Thoracic aorta (tissue), 2 donors: ENCODE measurements around the gene FBN2. TPM values are rescaled to one million over a fixed set of nuclear protein-coding genes. Genes with fewer than 3 reads are reported as not detected.

ENCODE experiments used
- ATAC-seq: fragments of 150-250 bp; one replicate; pipeline ENCODE4 v1.8.0; 2017; ENCODE audit warnings: low read depth; ENCODE audit not compliant: insufficient number of reproducible peaks, low FRiP score
- DNase-seq: peaks from one replicate; pipeline ENCODE4 v3.0.0-alpha.2; 2020; ENCODE audit warnings: low spot score
- H3K27ac ChIP-seq, 2 donors: fragments of 200-600 bp; sonication (generic); 1 replicate in 1 of 2; 2 replicates in 1 of 2; pipeline ENCODE4 v1.5.1; 2016; ENCODE audit warnings: mild to moderate bottlenecking in 2 of 2, moderate library complexity in 2 of 2
- H3K27me3 ChIP-seq: fragments of 200-600 bp; sonication (generic); replicated peaks from 2 replicates; pipeline ENCODE4 v1.6.0; 2016; ENCODE audit warnings: mild to moderate bottlenecking; ENCODE audit not compliant: insufficient read depth
- H3K36me3 ChIP-seq: fragments of 200-600 bp; sonication (generic); one replicate; pipeline ENCODE4 v1.5.1; 2016
- H3K4me1 ChIP-seq, 2 donors: fragments of 200-600 bp; sonication (generic); 1 replicate in 1 of 2; 2 replicates in 1 of 2; pipeline versions ENCODE4 v1.5.1 to v1.6.0; 2016; ENCODE audit warnings: low read depth in 2 of 2, mild to moderate bottlenecking in 1 of 2; ENCODE audit not compliant: control insufficient read depth in 1 of 2
- H3K4me3 ChIP-seq: fragments of 200-600 bp; sonication (generic); 2 replicates; pipeline ENCODE4 v1.5.1; 2016; ENCODE audit warnings: mild to moderate bottlenecking
- H3K9me3 ChIP-seq: fragments of 200-600 bp; sonication (generic); 2 replicates; pipeline ENCODE4 v1.5.1; 2016
- total RNA-seq, 2 donors: library from RNA; depleted of rRNA; stranded (reverse); fragments of >200 nt; gene quantifications; one replicate each; pipeline versions ENCODE4 v1.1.0 to v1.2.3, GENCODE V29; 2016
- TF ChIP-seq, protein P1 (sequence below): fragments of 200-600 bp; sonication (generic); IDR thresholded peaks from one replicate; pipeline ENCODE4 v1.5.1; 2019; ENCODE audit warnings: antibody characterized with exemption

The FBN2 gene
- total RNA-seq, 2 donors from 2014 or later = 0.68 to 5.8 TPM

DNA sequence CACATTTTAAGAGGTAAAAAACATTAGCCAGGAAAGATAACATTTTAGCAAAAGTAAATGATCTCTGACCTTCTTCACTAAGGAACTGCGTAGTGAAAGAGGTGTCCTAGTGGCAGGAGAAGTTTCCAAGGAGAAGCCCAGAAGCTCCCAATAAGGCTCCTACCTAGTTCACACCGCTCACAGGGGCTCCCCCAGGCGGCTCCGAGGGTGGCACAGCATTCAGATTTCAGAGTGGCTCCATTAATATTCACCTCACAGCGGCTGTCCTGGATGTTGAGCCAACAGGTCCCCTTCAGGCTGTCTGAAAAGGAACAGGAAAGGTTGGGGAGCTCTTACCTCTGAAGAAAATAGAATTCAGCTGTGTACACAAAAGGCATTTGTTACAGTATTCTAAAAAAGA, 187.3 kb downstream of the FBN2 start:
- Histone ChIP-seq H3K36me3 (no peaks in the 10 kb centered on the region), H3K4me1 (no peaks in the 10 kb centered on the region), H3K9me3 (no peaks in the 10 kb centered on the region), H3K27me3 (no peaks in the 10 kb centered on the region), H3K4me3 (no peak overlapping the region), H3K27ac (no peak overlapping the region)
- ATAC-seq = no peak
- TF ChIP-seq, protein P1, sequence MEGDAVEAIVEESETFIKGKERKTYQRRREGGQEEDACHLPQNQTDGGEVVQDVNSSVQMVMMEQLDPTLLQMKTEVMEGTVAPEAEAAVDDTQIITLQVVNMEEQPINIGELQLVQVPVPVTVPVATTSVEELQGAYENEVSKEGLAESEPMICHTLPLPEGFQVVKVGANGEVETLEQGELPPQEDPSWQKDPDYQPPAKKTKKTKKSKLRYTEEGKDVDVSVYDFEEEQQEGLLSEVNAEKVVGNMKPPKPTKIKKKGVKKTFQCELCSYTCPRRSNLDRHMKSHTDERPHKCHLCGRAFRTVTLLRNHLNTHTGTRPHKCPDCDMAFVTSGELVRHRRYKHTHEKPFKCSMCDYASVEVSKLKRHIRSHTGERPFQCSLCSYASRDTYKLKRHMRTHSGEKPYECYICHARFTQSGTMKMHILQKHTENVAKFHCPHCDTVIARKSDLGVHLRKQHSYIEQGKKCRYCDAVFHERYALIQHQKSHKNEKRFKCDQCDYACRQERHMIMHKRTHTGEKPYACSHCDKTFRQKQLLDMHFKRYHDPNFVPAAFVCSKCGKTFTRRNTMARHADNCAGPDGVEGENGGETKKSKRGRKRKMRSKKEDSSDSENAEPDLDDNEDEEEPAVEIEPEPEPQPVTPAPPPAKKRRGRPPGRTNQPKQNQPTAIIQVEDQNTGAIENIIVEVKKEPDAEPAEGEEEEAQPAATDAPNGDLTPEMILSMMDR = no peak
- no peak for DNase-seq

DNA sequence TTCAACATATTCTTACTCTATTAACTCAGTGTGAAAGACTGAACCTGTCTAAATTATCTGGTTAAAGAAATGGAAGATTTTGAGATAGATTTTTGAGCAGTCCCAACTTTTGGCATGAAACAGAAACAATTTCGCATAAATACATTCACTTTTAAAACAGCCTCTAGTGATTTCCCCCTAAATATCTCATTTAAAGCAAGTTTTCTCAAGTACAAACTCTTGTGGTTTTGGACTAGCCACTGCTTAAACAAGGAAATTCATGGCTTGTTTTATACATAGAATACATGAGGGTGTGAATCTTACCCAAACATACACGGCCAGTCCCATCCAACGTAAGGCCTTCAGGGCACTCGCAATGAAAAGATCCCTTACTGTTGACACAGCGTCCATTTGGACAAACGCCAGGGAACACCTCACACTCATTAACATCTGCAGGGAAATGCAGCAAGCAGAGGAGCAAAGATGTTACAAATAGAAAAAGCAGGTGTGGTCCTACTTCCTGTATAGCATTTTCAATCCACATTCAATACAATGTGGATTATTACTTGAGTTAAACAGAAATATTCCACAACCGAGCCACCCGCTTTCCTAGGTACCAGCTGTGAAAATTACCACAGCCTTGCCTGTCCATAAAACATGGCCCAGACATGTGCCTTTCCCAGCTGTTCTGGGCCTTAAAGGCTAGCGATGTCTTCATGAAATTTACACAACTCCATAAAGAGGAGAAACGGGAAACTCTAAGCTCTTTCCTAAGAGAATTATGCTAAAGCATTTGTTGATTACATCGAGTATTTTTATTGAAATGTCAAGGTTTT, 188.8 kb downstream of the FBN2 start:
- Histone ChIP-seq H3K9me3 (no peaks in the 10 kb centered on the region), H3K4me1 (no peaks in the 10 kb centered on the region), H3K36me3 (no peaks in the 10 kb centered on the region), H3K27ac (no peak overlapping the region), H3K4me3 (no peak overlapping the region), H3K27me3 (no peaks in the 10 kb centered on the region)
- TF ChIP-seq, protein P1 = no peak
- no peak for ATAC-seq
- DNase-seq = no peak

DNA sequence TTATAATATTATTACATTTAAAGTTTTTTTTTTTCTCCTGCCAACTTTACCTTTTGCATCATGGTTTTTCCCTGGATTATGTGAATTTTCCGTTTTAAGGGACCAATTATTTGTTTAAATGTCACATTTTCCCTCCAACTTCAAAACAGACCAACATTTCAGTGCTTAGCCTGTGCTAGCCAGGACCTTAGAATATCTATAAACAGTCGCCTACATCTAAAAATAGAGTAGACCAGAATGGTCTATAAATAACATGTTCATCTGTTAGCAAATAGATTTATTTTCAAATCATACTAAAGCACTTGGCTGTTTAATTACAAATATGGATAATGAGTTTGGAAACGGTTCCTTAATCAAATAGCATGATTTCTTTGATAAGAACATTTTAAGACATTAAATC, 192.0 kb downstream of the FBN2 start:
- Histone ChIP-seq H3K4me3 (no peak overlapping the region), H3K4me1 (no peaks in the 10 kb centered on the region), H3K27me3 (no peaks in the 10 kb centered on the region), H3K36me3 (no peaks in the 10 kb centered on the region), H3K27ac (no peak overlapping the region), H3K9me3 (no peaks in the 10 kb centered on the region)
- DNase-seq (no peak), ATAC-seq (no peak)
- TF ChIP-seq, protein P1 = no peak

DNA sequence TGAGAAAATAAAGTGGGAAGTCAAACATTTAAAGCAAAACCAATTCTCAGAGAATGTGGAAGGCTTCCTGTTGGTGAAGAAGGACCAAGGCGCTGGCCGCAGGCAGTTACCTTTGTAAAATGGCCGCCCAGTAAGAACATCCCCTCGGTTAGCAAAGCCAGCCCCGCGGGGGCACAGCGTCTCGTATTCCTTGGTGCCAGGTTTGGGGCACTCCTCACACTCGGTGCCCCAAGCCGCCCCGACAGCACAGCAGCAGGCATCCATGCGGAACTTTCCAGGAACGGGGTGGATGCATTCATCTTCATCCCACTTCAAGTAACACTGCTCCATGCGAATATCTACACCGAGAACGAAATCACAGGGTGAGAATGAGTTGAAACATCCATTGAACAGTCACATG, 192.8 kb downstream of the FBN2 start:
- Histone ChIP-seq H3K27ac (no peak overlapping the region), H3K4me1 (no peaks in the 10 kb centered on the region), H3K9me3 (no peaks in the 10 kb centered on the region), H3K36me3 (no peaks in the 10 kb centered on the region), H3K4me3 (no peak overlapping the region), H3K27me3 (no peaks in the 10 kb centered on the region)
- ATAC-seq (no peak), DNase-seq (no peak)
- TF ChIP-seq, protein P1 = no peak

DNA sequence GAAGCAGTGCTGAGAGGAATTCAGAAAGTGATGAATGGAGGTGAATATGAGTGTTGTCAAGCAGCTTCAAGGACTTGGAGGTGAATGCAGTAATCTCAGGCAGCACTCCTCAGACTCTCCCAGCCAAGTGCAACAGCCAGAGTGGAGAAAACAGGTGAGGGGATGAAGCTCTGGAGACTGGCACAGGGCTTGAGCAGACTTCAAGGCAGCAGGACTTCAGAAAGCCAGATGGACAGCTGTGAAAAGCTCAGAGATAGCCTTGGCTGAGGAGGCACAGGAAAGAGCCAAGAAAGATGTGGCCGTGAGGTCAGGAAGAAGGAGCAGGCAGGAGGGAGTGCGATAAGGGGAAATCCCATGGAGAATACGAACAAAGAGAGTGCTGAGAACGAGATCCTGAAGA, 194.9 kb downstream of the FBN2 start:
- Histone ChIP-seq H3K36me3 (no peaks in the 10 kb centered on the region), H3K4me3 (no peak overlapping the region), H3K27me3 (no peaks in the 10 kb centered on the region), H3K4me1 (no peaks in the 10 kb centered on the region), H3K9me3 (no peaks in the 10 kb centered on the region), H3K27ac (no peak overlapping the region)
- TF ChIP-seq, protein P1 = no peak
- ATAC-seq (no peak), DNase-seq (no peak)
